AG09319 (cell line): ENCODE data around the gene MEIS1.
A peak's percentile ranks its signal among the peaks of the same experiment; 100 is the strongest.

ENCODE experiments used
- DNase-seq: peaks from one replicate; pipeline ENCODE4 v3.0.0-alpha.2; 2010; ENCODE audit warnings: low read depth; ENCODE audit errors: extremely low read depth
- TF ChIP-seq, protein P1 (sequence below): IDR thresholded peaks from 2 replicates; pipeline ENCODE4 v1.5.1; 2011; ENCODE audit warnings: low read depth, mild to moderate bottlenecking, inconsistent platforms, low read length, moderate library complexity

MEIS1 gene

DNA sequence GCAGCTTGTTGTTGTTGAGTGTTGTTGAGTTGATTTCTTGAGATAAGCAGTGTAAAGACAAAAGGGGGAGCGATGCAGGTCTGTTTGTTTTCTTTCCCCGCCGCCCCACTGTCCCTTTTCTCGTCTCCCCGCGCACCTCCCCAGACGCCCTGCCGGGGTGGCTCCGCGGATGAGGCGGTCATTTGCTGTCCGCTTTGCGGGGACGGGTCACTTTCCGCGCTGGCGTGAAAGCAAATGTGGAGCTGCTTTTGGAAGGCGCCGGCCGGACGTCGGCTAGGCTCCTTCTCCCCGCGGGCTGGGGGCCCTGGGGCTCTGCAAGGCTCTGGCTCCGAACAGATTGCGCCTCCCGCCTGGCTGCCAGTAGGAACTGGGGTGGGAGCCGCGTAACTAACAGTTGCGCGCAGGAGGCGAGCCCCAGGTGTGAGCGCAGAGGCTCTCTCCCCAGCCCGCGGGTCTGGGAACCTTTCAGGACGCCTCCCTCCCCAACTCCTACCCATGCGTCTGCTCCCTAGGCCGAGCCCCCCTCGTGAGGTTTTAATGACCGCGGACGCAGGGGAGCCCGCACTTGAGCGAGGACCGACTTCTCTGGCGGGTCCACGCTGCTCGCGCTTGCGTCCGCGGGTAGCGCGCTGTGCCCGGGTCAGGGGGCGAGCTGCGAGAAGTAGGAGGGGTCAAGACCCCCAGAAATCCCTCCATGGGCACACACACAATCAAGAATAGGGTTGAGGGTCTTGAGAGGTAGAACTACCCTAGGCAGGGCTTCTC is 146.6 kb downstream of the MEIS1 start:
- TF ChIP-seq, protein P1, sequence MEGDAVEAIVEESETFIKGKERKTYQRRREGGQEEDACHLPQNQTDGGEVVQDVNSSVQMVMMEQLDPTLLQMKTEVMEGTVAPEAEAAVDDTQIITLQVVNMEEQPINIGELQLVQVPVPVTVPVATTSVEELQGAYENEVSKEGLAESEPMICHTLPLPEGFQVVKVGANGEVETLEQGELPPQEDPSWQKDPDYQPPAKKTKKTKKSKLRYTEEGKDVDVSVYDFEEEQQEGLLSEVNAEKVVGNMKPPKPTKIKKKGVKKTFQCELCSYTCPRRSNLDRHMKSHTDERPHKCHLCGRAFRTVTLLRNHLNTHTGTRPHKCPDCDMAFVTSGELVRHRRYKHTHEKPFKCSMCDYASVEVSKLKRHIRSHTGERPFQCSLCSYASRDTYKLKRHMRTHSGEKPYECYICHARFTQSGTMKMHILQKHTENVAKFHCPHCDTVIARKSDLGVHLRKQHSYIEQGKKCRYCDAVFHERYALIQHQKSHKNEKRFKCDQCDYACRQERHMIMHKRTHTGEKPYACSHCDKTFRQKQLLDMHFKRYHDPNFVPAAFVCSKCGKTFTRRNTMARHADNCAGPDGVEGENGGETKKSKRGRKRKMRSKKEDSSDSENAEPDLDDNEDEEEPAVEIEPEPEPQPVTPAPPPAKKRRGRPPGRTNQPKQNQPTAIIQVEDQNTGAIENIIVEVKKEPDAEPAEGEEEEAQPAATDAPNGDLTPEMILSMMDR = no peak
- no peak for DNase-seq

DNA sequence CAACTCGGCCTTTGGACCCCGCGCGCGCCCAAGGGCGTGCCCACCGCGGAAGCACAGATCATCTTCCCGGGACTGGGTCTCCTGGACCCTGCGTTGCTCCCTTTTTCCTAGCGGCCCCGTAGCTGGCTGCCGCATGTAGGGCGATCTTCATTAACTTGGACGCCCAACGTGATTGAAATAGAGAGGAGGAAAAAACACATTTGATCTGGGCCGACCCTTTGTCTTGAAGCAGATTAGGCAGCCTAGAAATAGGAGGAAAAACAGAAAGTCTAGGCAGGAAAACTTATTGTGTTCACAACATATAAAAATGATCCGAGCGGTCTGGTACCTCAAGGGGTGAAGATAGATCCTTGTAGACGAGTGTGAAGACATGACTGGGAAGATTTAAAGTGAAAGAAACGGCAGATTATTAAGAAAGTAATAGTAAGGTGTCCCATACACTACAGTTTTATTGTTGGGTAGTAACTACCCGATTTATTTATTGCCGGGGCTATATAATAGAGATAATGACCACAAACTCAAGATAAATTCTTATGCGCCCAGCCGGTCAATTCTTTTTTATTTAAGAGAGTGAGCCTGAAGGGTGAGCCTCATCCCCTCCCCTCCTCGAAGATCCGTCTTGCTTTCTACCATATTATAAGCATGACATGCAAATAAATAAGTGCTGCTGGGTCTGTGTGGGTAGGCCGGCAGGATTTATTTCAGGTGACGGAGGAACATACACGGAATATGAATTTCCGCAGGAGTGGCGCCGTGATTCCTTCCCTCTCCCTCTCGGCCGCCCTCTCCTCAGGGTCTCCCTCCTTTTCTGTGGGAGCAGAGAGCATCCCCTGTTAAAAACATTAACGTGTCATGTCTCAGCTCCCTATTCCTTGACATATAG is 147.4 kb downstream of the MEIS1 start:
- TF ChIP-seq, protein P1 = no peak

DNA sequence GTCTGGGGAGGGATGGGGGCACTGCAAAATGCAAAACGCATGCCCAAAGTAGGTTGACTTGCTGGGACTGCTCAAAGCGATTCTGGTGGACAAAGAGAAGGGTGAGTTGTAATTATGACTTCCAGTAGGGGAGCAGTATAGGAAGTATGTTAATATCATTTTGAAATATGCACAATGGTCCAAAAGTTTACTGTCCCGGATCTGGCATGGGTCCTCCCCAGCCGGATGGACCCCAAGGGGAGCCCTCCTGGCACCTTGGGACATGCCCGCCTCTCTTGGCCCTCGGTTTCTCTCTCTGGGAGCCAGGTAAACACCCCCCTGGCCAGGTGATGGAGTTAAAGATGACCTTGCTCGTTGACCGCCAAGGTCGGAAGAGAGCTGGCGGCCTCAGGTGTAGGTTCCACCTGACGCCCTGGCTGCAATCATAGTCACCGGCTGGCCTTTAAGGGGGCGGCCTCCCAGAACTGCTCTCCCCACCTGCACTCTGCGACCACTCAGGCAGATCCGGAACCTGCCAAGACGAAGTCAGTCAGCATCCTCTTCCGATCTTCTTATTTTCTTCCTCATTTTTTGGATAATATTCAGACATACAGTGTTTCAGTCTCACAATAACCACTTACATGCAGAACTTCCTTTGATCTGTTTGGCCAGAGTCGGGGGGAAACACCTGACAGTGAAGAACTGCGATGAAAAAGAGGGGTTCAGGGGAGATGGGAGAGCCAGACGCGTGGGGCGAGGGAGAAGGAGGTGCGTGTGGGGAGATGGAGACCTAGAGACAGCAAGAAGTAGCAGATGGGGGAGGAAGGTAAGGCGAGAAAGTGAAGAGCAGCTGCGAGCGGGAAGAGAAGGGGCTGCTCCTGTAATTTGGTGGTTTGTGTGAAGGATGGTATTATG is 148.3 kb downstream of the MEIS1 start:
- TF ChIP-seq, protein P1 = no peak
- DNase-seq = no peak

More for the DNA sequence above, 147.4 kb downstream of the MEIS1 start:
- no peak for DNase-seq

DNA sequence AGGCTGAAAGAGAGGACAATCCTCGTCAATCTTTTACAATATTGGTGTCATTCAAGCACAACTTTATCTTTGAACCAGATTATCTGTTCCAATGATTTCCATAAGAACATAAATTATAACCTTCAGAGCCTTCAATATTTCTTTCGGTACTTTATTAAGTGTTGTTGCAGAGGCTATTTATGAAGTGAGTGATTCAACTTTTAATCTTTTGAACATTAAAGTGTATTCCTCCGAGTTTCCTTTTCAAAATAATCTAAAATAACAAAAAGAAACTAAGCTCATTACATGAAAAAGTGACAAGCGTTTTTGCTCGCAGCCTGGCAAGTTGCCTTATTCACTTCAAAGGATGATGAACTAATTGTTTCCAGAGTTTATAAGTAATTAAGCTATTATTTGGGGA is 149.0 kb downstream of the MEIS1 start:
- TF ChIP-seq, protein P1 = no peak
- no peak for DNase-seq

DNA sequence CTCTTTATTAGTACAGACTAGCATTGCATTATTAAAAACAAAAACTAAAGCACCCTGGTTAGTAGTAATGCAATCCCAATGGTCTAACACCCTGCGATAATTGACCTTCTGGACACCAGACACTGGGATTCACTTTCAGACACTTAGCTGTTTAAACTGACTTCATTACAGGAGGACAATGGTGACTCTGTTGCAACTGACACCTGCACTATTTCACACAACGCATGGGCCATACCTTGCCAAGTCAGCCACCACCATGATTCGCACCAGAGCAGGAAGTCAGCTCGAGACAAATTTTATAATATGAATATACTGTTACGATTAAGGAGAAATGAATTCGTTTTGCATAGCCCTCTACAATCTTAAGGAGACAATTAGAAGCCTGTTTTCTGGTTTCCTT is 150.7 kb downstream of the MEIS1 start:
- TF ChIP-seq, protein P1 = no peak
- no peak for DNase-seq

DNA sequence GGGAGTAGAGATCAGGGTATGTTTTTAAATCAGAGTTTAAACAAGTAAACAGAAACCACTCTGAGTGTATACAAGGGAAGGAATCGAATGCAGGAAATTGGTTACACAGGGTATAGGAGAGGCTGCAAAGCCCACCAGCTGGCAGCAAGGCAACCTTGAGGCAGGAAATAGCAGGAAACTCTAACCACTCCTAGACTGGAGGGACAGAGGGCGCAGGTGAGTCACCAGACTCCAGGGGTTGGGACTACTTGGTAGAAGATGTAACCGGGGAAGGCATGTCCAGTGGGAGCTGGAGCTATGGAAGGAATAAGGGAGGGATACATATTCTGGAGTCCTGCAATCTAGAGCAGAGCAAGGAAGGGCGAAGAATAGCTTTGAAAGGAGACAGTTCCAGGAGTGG is 152.3 kb downstream of the MEIS1 start:
- TF ChIP-seq, protein P1 = peak; percentile 12
- DNase-seq = no peak
